Measurements from ENCODE around the gene GREM2.

Gene GREM2

DNA sequence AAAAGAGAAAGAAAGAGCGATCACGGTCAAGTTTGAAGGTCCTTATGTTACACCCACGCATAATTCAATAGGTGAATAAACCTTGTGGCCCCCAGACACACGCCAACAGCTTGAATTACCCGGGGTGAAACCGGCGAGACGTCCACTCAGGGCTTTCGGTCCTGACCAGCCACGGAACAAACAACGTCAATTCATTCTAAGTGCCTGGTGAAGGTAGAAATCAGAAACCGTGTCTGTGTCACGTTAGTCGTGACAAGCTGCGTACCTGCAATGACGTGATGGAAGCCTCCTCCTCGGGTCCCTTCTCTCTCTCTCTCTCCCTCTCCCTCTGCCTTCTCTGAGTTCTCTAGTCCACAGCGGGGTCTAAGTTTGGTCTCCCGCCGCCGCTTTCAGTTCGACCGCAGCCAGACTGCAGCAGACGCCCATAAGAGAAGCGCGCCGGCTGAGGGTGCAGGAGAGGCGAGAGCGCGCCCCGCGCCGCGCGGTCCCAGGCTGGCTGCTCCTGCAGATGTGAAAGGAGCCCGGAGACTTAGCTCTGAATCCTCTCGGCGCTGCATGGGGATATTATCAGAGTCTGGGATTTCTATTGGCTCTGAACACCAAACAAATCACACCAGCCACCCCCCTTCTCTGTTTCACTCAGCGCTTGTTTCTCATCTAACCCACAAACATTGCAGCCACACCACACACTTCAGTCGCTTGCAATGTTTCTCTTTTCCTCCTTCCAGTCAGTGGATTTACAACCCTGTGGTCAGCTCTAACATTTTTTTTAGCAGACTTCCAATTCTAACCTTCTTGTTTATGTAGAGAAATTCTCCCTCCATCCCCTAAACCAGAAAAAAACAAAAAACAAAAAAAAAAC is at the start of gene GREM2:
TSS of gene GREM2 (minus strand) at position 537 of the 862 bp plus-strand sequence. CDS start 118,680 bp downstream, outside the sequence.
- DNase-seq (ENCODE audit: low spot score), result no peak

DNA sequence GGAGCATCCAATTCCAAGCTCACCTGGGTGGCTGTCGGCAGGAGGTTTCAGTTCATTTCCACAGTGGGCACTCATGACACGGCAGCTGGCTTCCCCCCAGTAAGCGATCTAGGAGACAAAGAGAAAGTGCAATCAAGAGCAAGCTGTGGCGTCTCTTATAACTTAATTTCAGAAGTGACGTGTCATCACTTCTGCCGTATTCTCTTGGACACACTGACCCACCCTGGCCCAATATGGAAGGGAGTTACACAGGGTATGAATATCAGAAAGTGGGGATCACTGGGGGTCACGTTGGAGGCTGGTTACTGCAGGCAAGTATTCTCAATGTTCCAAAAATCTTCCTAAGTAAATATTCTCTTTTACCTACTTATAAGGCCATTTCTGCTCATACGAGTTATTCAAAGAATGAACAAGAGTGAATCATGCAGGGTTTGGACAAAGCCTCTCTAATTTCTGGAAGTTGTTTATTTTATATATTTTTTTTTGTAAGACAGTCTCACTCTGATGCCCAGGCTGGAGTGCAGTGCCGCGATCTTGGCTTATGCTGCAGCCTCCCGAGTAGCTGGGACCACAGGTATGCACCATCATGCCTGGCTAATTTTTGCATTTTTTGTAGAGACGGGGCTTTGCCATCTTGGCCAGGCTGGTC is 46.5 kb upstream of the GREM2 start:
- no peak for DNase-seq (ENCODE audit: low spot score)

DNA sequence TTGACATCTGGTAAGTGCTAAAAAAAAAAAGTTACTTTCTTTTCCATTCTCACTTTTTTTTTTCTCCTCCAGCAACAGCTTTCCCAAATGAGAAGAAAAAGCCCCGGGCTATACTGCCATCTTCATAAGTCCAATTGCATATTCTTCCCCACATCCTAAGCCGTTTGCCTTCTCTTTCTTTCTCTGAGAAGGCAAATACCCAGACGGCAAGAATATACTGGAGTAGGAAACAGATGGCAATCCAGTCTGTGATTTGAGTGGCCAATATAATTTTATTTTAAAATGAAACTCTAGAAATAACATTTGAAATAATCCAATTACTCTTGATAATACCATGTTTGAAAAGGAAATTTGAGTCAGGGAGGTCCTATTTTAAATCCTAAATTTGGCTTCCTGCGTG is 44.6 kb upstream of the GREM2 start:
- no peak for DNase-seq (ENCODE audit: low spot score)

DNA sequence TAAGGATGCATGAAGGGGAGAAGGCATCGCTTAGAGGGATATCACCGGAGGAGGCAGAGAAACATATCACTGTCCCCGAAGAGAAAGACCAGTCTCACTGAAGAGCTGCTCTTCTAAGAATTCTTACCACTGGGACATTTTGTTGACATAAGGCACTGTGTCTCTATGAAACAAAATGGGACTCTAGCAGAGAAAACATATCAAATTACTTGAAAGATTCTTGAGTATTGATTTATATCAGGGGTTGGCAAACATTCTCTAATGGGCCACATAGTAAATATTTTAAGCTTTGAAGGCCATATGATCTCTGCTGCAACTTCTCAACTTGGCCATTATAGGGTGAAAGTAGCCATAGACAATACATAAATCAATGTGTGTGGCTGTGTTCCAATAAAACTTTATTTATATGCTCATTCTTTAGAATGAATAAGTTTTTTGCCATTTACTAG is 41.0 kb upstream of the GREM2 start:
- DNase-seq (ENCODE audit: low spot score), result no peak

DNA sequence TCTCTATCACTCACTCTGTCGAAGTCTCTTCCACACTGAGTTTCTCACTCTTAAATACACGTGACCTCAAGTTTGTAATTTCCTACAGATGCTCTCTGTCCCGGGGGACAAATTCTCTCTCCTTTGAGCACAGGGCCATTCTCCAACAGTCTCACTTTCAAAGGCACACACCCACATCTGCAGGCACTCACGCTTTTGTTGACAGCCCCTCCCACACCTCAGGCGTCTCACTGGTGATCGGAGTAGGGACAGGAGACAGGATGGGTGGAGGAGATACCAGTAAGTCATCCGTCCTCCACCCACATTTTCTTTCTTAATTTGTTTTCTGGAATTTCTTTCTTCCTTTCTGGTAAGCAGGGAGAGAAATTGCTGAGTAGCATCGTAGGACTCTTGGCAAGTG is 40.6 kb upstream of the GREM2 start:
- no peak for DNase-seq (ENCODE audit: low spot score)

DNA sequence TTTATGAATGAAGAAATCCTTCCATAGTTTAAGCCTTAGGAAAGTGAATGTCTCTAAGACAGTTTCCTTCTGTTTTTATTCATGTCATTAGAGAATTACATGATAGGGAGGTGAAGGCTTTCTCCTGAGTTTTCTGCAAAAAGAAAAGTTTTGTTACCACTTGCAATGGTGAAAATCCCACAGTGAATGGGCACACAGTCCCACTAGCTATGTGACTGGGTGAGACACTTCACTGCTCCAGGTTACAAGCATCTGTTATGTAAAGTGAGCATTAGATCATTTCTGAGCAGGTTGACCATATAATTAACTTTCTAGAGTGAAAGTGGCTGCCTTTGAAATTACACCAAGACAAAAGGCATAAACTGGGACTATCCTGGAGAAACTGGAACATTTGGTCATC is 38.9 kb upstream of the GREM2 start:
- DNase-seq (ENCODE audit: low spot score), result no peak

DNA sequence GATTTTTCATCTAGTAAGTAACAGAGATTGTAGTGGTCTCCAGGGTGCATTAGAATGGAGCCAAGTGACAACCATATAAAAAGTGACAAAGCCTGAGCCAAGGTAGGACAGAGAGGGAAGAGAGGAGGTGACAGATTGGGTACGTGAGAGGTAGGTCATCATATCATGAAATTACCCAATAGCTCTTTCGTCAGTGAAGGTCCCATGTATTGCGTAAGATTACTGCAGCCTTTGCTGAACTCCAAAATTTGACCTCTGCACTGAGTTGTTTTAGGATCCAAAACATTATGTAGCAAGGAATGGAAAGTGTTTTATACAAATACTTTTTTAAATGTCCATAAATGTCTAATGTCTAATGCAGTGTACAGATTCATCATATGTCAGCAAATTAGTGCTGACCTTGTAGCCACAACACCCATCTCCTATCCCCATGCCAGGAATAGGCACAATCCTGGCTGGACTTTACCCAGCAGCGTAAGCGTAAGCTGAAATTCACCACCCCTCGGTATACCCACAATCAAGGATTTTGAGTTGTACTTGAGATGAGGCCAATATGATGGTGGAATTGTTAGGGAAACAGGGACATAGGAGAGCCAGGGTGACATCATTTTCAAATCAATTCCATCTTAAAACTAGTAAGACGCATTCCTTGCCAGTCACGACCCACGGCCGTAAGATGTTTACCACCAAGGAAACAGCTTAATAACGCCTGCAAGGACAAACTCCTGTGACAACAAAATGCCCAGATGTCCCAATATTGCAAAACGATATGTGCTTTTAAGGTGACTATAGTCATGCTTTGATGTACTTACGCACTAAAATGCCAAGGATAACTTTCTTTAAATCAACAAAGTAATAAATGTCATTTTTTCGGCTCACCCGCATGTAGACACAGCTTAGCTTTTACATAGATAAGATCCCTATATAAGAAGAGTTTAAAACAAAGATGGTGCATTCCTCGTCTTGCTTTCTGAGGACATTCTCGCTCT is 38.1 kb upstream of the GREM2 start:
- no peak for DNase-seq (ENCODE audit: low spot score)

DNA sequence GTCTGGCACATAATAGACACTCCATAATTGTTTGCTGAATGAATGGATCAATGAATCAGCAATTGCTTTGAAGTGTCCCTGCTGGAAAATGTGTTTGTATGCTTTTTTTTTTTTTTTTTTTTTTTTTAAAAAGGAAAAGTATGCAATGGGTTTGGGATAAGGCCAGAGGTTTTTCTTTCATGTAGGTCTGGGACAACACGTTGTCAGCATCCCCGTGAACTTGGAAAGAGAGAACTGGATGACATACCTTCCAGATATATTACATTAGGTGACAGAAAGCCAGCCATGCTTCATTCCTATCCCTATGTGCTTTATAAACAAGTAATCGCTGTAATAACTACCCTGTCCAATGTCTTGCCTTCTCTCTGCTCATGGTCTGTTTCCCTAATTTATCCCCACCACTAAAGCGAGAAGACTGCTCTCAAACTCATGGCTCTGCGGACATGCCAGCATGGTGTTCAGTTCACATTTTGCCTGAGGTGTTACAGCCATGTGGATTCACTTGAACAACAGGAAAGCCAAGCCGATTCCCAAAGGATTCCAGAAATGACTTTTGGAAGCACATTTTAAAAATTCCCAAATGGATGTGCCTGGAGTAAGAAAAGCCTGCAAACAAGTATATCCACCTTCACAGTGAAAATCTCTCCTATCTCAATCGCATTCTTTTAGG is 34.8 kb upstream of the GREM2 start:
- DNase-seq (ENCODE audit: low spot score), result no peak

DNA sequence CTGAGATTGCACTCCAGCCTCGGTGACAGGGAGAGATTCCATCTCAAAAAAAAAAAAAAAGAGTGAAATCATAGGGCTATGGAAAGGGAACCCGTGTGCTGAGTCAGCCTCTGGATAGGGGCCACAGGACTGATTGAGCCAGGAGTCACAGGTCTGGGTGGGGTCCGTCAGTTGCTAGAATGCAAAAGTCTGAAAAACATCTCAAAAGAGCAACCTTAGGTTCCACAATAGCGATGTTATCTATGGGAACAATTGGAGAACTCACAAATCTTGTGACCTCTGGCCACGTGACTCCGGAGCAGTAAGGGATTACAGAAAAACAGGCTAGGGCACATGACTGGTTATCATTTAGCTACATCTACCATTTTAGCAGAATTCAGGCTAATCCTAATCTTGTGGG is 32.8 kb upstream of the GREM2 start:
- no peak for DNase-seq (ENCODE audit: low spot score)

DNA sequence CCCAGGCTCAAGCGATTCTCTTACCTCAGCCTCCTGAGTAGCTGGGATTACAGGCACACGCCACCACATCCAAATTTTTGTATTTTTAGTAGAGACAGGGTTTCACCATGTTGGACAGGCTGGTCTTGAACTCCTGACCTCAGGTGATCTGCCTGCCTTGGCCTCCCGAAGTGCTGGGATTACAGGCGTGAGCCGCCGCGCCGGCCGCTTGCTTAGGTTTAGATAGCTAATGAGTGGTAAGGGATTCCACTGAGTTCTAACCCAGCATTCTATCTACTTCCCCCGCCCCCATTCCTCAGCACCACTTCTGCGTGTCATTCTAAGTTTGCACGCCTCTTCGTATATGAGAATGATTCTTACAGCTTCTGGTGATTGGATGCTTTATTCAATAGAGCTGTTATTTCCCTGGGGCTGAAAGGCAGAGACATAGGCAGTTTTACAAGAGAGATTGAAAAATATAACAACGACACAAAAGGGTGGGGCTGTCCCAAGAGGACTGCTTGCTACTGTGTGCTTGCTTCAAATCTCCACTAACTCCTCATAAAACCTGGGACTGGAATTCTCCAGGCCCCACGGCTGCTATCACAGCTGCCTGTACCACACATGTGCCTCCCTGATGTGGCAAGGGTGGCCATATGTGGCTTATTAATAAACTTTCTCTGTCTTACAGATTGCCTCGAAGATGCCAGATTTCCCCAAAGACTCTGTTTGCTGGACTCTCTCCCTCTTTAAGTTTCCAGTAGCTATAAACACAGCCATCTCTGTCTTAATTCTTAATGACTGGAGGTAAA is 23.7 kb upstream of the GREM2 start:
- DNase-seq (ENCODE audit: low spot score), result no peak

DNA sequence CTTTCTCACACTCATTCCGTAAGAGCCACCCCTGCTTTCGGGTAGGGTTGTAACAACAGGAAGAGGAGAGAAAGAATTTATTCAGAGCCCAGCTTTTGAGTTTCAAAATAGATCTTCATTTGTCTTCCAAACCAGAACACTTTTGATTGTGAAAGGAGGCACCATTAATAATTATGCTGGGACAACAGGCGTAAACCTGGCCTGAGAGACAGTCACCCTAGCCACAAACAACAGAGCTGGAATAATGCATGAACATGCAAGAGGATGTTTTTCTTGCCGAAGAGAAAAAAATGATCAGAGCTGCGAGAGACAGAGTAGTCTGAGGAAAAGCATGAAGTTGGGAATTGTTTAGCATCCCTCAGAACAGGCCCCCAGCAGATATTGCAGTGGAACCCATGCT is 18.5 kb upstream of the GREM2 start:
- no peak for DNase-seq (ENCODE audit: low spot score)

DNA sequence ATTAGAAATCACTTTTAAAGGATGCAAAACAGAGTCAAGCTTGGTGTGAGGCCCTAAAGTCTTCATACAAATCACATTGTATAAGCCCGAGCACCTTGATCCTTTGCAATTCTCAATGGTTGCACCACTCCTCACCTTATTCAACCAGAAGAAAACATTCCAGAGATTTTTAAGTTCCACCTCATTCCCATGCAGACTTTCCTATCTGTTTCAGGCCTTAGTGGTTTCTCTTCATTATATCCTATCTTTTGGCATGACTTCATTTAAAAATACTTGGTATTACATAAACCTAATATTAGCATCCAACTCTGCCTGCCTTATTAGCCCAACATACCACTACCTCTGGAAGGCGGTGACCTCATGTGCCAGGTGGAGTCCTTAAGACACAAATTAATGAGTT is 9.3 kb upstream of the GREM2 start:
- DNase-seq (ENCODE audit: low spot score), result no peak

DNA sequence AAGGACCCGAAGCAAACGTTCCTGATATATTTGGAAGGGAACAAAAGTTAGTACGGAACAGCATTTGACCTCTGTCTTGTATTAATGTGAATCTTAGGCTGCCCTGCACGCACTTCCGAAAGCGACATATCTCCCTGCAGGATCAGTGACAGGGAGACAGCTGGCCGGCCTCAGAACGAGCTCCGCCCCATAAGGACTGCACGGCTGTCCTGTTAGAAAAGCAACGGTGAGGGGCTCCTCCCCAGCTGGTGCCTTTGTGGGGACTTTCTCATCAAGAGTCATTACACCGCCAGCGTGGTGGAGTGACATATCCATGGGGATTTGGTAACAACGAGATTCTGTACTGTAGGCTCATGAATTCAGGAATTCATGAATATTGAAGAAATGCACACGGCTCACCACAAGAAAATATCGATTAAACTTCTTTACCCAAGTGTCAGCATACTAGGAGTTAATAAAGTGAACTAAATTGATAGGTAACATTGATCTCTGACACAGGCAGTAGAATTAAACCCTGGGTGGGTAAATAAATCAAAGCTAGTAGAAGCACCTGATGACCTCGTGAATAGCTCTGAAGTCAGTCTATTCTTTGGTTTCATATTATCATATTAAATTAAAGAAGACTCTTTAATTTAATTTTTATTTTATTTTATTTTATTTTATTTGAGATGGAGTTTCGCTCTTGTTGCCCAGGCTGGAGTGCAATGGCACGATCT is 8.1 kb upstream of the GREM2 start:
- DNase-seq (ENCODE audit: low spot score), result no peak

DNA sequence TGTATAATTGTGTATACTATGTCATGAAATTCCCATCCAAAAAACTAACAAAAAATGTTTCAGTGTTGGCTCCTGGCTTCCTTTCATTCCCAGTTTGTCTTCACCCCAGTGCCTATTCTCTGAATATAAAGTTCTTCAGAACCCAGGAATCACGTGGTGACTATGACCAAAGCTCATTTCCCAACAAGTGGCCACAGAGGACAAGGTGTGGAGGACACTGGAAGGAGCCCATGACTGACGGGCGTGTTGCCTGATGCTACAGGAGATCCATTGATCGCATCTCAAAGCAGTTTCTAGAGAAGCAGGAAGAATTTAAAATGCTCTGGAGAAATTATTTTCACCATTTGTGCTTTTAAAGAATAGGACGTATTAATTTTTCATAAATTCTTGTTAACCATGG is 7.4 kb upstream of the GREM2 start:
- DNase-seq (ENCODE audit: low spot score), result no peak

DNA sequence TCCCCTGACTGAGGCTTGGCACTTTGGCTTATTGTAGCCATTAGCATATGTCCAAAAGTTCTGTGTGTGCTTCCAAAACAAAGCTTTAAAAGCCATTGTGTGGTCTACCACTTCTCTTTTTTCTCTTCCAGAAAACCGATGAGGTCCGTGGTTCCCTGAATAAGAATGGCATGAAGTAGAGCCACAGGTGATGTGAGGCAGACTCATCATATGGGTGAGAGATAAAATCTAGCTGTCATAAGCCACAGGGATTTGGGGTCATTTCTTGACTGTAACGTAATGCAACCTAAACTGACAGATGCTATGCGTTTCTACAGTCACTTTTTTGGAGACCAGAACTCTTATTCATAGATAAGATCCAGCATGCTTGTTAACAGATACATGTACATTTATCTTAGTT is 7.0 kb upstream of the GREM2 start:
- DNase-seq (ENCODE audit: low spot score), result no peak

DNA sequence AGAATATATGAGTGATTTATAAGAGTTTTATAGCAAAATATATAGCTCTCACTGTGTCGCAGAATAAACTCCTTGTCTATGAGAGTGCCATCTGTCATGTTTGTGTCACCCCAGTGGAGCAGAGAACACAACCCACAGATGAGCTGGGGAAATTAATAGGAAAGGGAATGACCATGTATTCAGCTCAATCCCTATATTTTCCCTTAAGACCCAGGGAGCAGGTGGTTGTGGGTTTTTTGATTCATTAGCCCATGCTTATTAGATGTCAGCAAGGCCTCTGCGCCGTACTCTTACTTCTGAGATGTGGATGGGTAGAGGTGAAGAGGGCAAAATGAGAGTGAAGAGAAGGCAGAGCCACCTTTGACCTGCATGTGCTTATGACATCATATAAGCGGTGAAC is 4.1 kb upstream of the GREM2 start:
- DNase-seq (ENCODE audit: low spot score), result no peak

DNA sequence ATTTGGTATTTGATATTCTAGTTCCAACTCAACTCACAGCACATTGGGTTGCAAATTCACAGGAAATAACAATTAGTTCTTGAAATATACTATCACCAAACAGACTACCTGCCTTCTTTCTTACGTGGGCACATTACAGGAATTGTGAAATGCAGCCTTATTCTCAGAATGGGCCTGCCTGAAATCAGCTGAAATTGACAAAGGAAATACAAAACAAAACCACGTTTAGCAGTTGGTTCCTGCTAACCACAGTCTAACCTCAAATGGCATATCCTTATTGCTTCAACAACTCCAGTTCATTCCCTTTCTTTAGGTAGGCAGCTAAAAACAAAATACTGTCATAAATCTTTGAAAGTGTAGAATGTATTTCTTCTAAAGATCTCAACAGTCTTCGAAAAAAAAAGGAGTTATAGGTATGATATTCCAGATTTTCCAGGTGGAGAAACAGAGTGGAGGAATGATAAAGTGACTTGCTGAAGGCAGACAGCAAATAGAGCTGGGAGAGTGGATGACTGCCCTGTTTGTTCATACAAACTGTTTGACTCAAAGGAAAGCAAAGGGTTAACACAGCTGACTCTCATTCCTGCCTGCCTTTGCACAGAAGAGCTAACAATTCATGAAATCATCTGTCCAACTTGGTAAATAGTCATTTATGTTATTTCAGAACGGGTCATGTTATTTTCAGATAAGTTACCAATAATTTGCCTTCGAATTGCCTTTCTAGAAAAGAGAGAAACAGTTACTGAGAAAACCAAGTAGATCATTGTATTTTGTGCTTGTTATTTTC is 1.6 kb upstream of the GREM2 start:
- no peak for DNase-seq (ENCODE audit: low spot score)

DNA sequence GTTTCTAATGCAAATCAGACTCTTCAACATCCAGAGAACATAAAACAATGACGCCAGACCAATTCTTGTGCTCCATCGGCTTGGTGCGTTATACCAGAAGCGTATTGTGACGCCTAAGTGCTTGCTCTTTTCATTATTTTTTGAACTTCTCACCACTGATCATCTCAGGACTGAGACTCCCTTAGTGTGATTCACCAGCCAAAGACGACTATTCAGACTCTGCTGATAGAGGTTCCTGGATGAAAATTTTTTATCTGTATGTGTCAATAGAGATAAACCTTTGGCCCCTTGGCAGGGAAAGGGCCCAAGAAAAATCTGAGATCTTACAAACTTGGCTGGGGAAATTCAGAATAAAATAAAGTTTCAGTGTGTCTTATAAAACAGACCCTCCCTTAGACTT is 856 bp upstream of the GREM2 start:
- no peak for DNase-seq (ENCODE audit: low spot score)

DNA sequence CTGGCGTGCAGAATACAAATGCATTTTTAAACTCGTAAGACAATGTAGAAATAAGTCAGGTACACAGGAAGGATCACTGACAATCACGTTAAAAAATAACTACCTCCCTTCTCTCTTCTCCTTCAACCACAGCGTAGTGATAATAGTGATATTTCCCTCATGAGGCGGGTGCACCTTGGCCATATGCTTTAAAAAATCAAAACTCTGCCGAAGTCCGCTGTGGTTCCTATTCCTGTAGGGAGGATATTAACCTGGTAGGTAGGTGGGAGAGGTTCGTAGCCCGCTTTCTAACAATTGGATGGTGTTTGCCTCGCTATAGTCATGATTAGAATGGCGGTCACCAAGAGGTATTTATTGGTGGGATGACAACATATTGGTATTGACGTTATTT is 732 bp downstream of the GREM2 start:
- DNase-seq (ENCODE audit: low spot score), result no peak

DNA sequence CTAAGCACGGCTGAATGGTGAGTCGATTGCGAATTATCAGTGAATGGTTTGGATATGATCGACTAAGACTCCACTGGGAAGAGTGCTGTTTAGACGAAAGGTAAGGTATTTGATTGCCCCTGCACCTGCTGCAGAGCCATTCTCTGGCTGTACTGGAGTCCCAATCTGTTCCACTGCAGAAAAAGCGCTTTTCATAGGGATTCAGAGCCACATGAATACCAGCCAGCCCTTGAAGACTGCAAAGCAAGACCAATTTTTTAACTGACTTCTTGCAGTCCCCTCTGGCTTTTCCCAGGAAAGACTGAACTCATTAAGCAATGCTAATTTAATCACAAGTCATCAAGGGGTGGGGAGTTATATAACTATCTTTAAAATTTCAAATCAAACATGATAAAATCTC is 1.3 kb downstream of the GREM2 start:
- no peak for DNase-seq (ENCODE audit: low spot score)
